PC-3 (cell line): Measurements from ENCODE around the gene TMEM117. TPM values are rescaled to one million over a fixed set of nuclear protein-coding genes. Genes with fewer than 3 reads are reported as not detected.

Experiments used
- ATAC-seq: fragments of 200-7000 bp; cut with Tn5 transposase; 2 replicates; pipeline ENCODE4 v1.9.1; 2020; ENCODE audit warnings: mild to moderate bottlenecking, moderate library complexity
- BruUV-seq: library from RNA; stranded (reverse); fragments of 400-500 nt; replicated peaks from 2 replicates; lab custom pipeline; 2021; lab: Mats Ljungman, UMichigan
- CTCF ChIA-PET: fragments of 300-600 bp; sonication (Branson Sonifier 250); formaldehyde crosslinking; loops from one replicate; lab custom pipeline; 2022; ENCODE audit warnings: antibody characterized with exemption; lab: Charles Lee
- POLR2A ChIA-PET: fragments of 300-600 bp; sonication (Branson Sonifier 250); formaldehyde crosslinking; loops from one replicate; lab custom pipeline; 2022; ENCODE audit warnings: antibody characterized with exemption; ENCODE audit not compliant: unreplicated experiment; lab: Charles Lee
- DNase-seq: peaks from one replicate; pipeline ENCODE4 v3.0.0-alpha.2; 2015
- H2AFZ ChIP-seq: fragments of 300-600 bp; sonication (generic); 2 replicates; pipeline ENCODE4 v1.6.0; 2016; ENCODE audit warnings: antibody characterized with exemption, low read length
- H3F3A ChIP-seq: fragments of 300-600 bp; sonication (generic); one replicate; pipeline ENCODE4 v1.6.0; 2017; ENCODE audit warnings: antibody characterized with exemption, low read length, control low read depth, mild to moderate bottlenecking; ENCODE audit not compliant: unreplicated experiment
- H3K27ac ChIP-seq: fragments of 300-600 bp; sonication (generic); 2 replicates; pipeline ENCODE4 v1.5.1; 2016; ENCODE audit warnings: mild to moderate bottlenecking, low read length
- H3K27me3 ChIP-seq: fragments of 300-600 bp; sonication (generic); 2 replicates; pipeline ENCODE4 v1.6.1; 2016; ENCODE audit warnings: low read length, mixed read lengths
- H3K36me3 ChIP-seq: fragments of 300-600 bp; sonication (generic); 2 replicates; pipeline ENCODE4 v1.6.1; 2016; ENCODE audit warnings: low read depth, mixed run types, low read length, mixed read lengths
- H3K4me1 ChIP-seq: fragments of 300-600 bp; sonication (generic); 2 replicates; pipeline ENCODE4 v1.5.1; 2016; ENCODE audit warnings: low read length; ENCODE audit not compliant: insufficient read depth
- H3K4me2 ChIP-seq: fragments of 300-600 bp; sonication (generic); 2 replicates; pipeline ENCODE4 v1.6.0; 2016; ENCODE audit warnings: low read length
- H3K4me3 ChIP-seq: fragments of 300-600 bp; sonication (generic); 2 replicates; pipeline ENCODE4 v1.5.1; 2016; ENCODE audit warnings: mild to moderate bottlenecking, low read length, mixed read lengths
- H3K79me2 ChIP-seq: fragments of 300-600 bp; sonication (generic); 2 replicates; pipeline ENCODE4 v1.6.1; 2017; ENCODE audit warnings: low read length, mixed read lengths
- H3K9ac ChIP-seq: fragments of 300-600 bp; sonication (generic); 2 replicates; pipeline ENCODE4 v1.6.0; 2016; ENCODE audit warnings: mild to moderate bottlenecking, low read length
- H3K9me2 ChIP-seq: fragments of 300-600 bp; sonication (generic); replicated peaks from 2 replicates; pipeline ENCODE4 v1.6.1; 2016; ENCODE audit warnings: mixed run types, low read length, mixed read lengths
- H3K9me3 ChIP-seq: fragments of 300-600 bp; sonication (generic); 2 replicates; pipeline ENCODE4 v1.6.1; 2016; ENCODE audit warnings: low read length, mixed read lengths
- H4K20me1 ChIP-seq: fragments of 300-600 bp; sonication (generic); 2 replicates; pipeline ENCODE4 v1.6.1; 2016; ENCODE audit warnings: low read length, mixed read lengths
- EZH2 ChIP-seq: fragments of 300-600 bp; sonication (generic); IDR thresholded peaks from one replicate; pipeline ENCODE4 v1.6.1; 2017; ENCODE audit warnings: antibody characterized with exemption, mild to moderate bottlenecking, low read length; ENCODE audit not compliant: unreplicated experiment
- EZH2phosphoT487 ChIP-seq: fragments of 300-600 bp; sonication (generic); IDR thresholded peaks from 2 replicates; pipeline ENCODE4 v1.6.1; 2018; ENCODE audit warnings: mild to moderate bottlenecking, antibody characterized with exemption, low read length, borderline replicate concordance
- intact Hi-C: fragments of 100-400 bp; cut with micrococcal nuclease; formaldehyde crosslinking; loops from 2 replicates; pipeline ENCODE4 v1.9.0; 2023
- total RNA-seq: library from RNA; depleted of rRNA; stranded (reverse); fragments of >200 nt; gene quantifications from 2 replicates; pipeline ENCODE4 v1.2.3, GENCODE V29; 2014
- TF ChIP-seq, protein P1 (sequence below): fragments of 300-600 bp; sonication (generic); conservative IDR thresholded peaks from 2 replicates; pipeline ENCODE4 v1.5.1; 2017; ENCODE audit warnings: antibody characterized with exemption, low read depth, mild to moderate bottlenecking, low read length

The TMEM117 gene
- total RNA-seq, 1 experiment from 2014 or later, result 9.0 TPM

DNA sequence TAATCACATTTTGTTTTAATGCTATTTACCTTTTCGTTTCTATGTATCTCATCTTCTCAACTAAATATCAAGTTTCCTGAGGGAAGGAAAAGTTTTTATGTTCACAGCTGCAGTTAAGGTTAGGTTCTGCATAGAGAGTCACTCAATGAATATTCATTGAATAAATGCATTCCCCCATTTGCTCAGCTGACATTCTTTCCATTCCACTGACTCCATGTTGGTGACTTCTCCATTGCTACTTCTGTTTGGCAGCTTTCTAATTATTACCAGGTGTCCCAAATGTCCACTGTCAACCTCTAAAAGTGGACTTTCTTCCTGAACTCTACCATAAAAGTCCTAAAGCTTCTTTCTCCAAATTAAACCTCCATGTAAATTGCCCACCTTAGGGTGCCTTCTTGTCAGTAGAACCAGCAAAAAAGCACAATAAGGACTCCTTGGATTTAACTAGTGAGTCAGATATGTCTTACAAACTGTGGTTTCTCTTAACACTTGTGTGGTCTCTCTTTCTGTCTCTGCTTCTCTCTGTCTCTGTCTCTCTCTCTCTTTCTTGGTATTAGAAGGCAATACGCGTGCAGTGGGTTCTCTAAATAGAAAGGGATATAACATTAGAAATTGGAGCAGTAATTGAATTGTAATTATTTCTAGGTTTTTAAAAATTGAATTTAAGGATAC, 85.9 kb downstream of the TMEM117 start:
- ChIA-PET POLR2A (no interaction called here), CTCF (no interaction called here)

DNA sequence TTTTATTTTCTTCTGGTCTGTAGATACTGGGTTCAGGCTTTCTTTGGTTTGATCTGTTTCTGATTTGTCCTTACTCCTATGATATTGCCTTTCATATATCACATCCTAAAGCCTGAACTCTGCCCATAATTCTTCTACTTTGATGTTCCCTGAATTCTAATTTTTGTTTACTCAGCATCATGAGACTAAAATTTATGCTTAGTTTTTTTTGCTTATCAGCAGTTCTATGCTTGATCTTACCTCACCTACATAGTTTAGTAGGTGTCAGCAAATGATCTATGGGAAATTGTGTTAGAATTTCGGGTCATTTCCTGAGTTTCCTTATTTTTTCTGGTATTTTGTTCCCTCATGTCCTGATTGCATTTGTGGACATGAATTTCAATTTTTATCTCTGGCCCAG, 94.2 kb downstream of the TMEM117 start:
- POLR2A ChIA-PET, result interaction anchor here (0.6 kb wide), 1 partner anchor 24 kb away, joined by 3 read pairs; no protein-coding TSS in a partner anchor
- intact Hi-C loops, result no loop called here

More for the DNA sequence above, 85.9 kb downstream of the TMEM117 start:
- Histone ChIP-seq H4K20me1 (no peaks in the 10 kb centered on the region), H3K9me2 (no peaks in the 10 kb centered on the region), H3K9ac (no peak overlapping the region), H2AFZ (no peak overlapping the region), H3K27me3 (no peaks in the 10 kb centered on the region), H3K9me3 (no peaks in the 10 kb centered on the region), H3K36me3 (no peaks in the 10 kb centered on the region), H3K4me1 (no peaks in the 10 kb centered on the region), H3K27ac (no peak overlapping the region), H3K4me3 (no peak overlapping the region), H3F3A (no peaks in the 10 kb centered on the region), H3K4me2 (no peak overlapping the region), H3K79me2 (no peaks in the 10 kb centered on the region)
- TF ChIP-seq EZH2 (no peak), EZH2phosphoT487 (no peak)
- TF ChIP-seq, protein P1, sequence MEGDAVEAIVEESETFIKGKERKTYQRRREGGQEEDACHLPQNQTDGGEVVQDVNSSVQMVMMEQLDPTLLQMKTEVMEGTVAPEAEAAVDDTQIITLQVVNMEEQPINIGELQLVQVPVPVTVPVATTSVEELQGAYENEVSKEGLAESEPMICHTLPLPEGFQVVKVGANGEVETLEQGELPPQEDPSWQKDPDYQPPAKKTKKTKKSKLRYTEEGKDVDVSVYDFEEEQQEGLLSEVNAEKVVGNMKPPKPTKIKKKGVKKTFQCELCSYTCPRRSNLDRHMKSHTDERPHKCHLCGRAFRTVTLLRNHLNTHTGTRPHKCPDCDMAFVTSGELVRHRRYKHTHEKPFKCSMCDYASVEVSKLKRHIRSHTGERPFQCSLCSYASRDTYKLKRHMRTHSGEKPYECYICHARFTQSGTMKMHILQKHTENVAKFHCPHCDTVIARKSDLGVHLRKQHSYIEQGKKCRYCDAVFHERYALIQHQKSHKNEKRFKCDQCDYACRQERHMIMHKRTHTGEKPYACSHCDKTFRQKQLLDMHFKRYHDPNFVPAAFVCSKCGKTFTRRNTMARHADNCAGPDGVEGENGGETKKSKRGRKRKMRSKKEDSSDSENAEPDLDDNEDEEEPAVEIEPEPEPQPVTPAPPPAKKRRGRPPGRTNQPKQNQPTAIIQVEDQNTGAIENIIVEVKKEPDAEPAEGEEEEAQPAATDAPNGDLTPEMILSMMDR, result no peak
- no TSS peak for BruUV-seq
- ATAC-seq (no peak), DNase-seq (no peak)
- intact Hi-C loops, result no loop called here

More for the DNA sequence above, 94.2 kb downstream of the TMEM117 start:
- Histone ChIP-seq H3K79me2 (no peaks in the 10 kb centered on the region), H3F3A (no peaks in the 10 kb centered on the region), H4K20me1 (no peaks in the 10 kb centered on the region), H3K4me3 (no peak overlapping the region), H3K36me3 (no peaks in the 10 kb centered on the region), H3K9me2 (no peaks in the 10 kb centered on the region), H3K4me1 (no peaks in the 10 kb centered on the region), H3K4me2 (no peak overlapping the region), H2AFZ (no peak overlapping the region), H3K9me3 (no peaks in the 10 kb centered on the region), H3K27me3 (no peaks in the 10 kb centered on the region), H3K27ac (no peak overlapping the region), H3K9ac (no peak overlapping the region)
- CTCF ChIA-PET, result no interaction called here
- ATAC-seq (no peak), DNase-seq (no peak)
- no TSS peak for BruUV-seq
- TF ChIP-seq EZH2phosphoT487, result no peak
- TF ChIP-seq, protein P1, result no peak
- TF ChIP-seq EZH2, result no peak
